ENCODE results near the gene ANAPC10.

- TF ChIP-seq EZH2 (IDR thresholded peaks at IDR 0.05), result no peak
- TF ChIP-seq FOXP2 (optimal IDR thresholded peaks at IDR 0.05; ENCODE audit: control extremely low read depth, extremely low read length, insufficient read depth), result no peak
- no peak for TF ChIP-seq POLR2AphosphoS5 (IDR thresholded peaks at IDR 0.05; ENCODE audit: borderline replicate concordance, low read depth, low read length)
Observed at GRCh38 chr4:145108128-145108527, 10.1 kb upstream of the ANAPC10 start.
